OCI-LY7 (cell line): ENCODE results near the gene CFAP54. TPM values are rescaled to one million over a fixed set of nuclear protein-coding genes. Genes with fewer than 3 reads are reported as not detected.
A peak's percentile ranks its signal among the peaks of the same experiment; 100 is the strongest.

Source experiments
- BruUV-seq: library from RNA; stranded (reverse); fragments of 400-500 nt; replicated peaks from 2 replicates; lab custom pipeline; 2021; lab: Mats Ljungman, UMichigan
- CTCF ChIA-PET: fragments of 300-600 bp; sonication (Branson Sonifier 250); formaldehyde crosslinking; loops from one replicate; lab custom pipeline; 2022; ENCODE audit warnings: antibody characterized with exemption; ENCODE audit not compliant: unreplicated experiment; lab: Charles Lee
- POLR2A ChIA-PET: fragments of 300-600 bp; sonication (Branson Sonifier 250); formaldehyde crosslinking; loops from one replicate; lab custom pipeline; 2022; ENCODE audit warnings: antibody characterized with exemption; lab: Charles Lee
- DNase-seq: peaks from one replicate; pipeline ENCODE4 v3.0.0-alpha.2; 2015; ENCODE audit warnings: low spot score
- H2AFZ ChIP-seq: fragments of 200-600 bp; sonication (generic), shearing (Covaris generic); 2 replicates; pipeline ENCODE4 v1.6.1; 2014; ENCODE audit warnings: mild to moderate bottlenecking, antibody characterized with exemption, low read length, moderate library complexity
- H3K27ac ChIP-seq: fragments of 200-600 bp; sonication (generic); 2 replicates; pipeline ENCODE4 v1.5.1; 2014; ENCODE audit warnings: mixed run types, low read depth, mild to moderate bottlenecking, moderate library complexity, low read length, inconsistent platforms; ENCODE audit not compliant: poor library complexity, severe bottlenecking
- H3K36me3 ChIP-seq: fragments of 200-600 bp; sonication (generic); 2 replicates; pipeline ENCODE4 v1.6.1; 2014; ENCODE audit warnings: mild to moderate bottlenecking, antibody characterized with exemption, low read length, moderate library complexity, mixed read lengths; ENCODE audit not compliant: insufficient read depth
- H3K4me1 ChIP-seq: fragments of 200-600 bp; sonication (generic); 2 replicates; pipeline ENCODE4 v1.5.1; 2014; ENCODE audit warnings: mild to moderate bottlenecking, low read length; ENCODE audit not compliant: insufficient read depth, poor library complexity, severe bottlenecking
- H3K4me2 ChIP-seq: fragments of 200-600 bp; sonication (generic); 2 replicates; pipeline ENCODE4 v1.6.1; 2014; ENCODE audit warnings: mild to moderate bottlenecking, low read length
- H3K4me3 ChIP-seq: fragments of 200-600 bp; sonication (generic); 2 replicates; pipeline ENCODE4 v1.5.1; 2014; ENCODE audit warnings: mild to moderate bottlenecking, low read depth, low read length; ENCODE audit not compliant: poor library complexity, severe bottlenecking
- H3K79me2 ChIP-seq: fragments of 200-600 bp; sonication (generic); 2 replicates; pipeline ENCODE4 v1.6.1; 2016; ENCODE audit warnings: low read depth, mild to moderate bottlenecking, low read length, moderate library complexity, mixed read lengths; ENCODE audit not compliant: insufficient read depth
- H3K9me2 ChIP-seq: fragments of 200-600 bp; sonication (generic); 2 replicates; pipeline ENCODE4 v1.6.1; 2016; ENCODE audit warnings: mild to moderate bottlenecking, low read length, mixed read lengths; ENCODE audit not compliant: insufficient read depth
- H3K9me3 ChIP-seq: fragments of 200-600 bp; sonication (generic); 2 replicates; pipeline ENCODE4 v1.6.1; 2014; ENCODE audit warnings: mild to moderate bottlenecking, mixed run types, low read length, mixed read lengths
- H4K20me1 ChIP-seq: fragments of 200-600 bp; sonication (generic); 2 replicates; pipeline ENCODE4 v1.6.1; 2014; ENCODE audit warnings: mild to moderate bottlenecking, antibody characterized with exemption, low read length, moderate library complexity, mixed read lengths; ENCODE audit not compliant: insufficient read depth
- EZH2phosphoT487 ChIP-seq: fragments of 200-600 bp; sonication (generic); IDR thresholded peaks from 2 replicates; pipeline ENCODE4 v1.6.1; 2018; ENCODE audit warnings: low read depth, borderline replicate concordance, mild to moderate bottlenecking, mixed run types, antibody characterized with exemption, low read length, moderate library complexity, mixed read lengths
- intact Hi-C: fragments of 100-400 bp; cut with micrococcal nuclease; formaldehyde crosslinking; loops from one replicate; pipeline ENCODE4 v1.10.0; 2022; ENCODE audit not compliant: unreplicated experiment
- total RNA-seq, 2 experiments: library from RNA; depleted of rRNA in 1 of 2; stranded (reverse); fragments of >200 nt in 1 of 2; shearing (Covaris generic) in 1 of 2; gene quantifications; 2 replicates each; pipeline ENCODE4 v1.2.3, GENCODE V29; 2014 to 2022
- TF ChIP-seq, protein P1 (sequence below): fragments of 200-600 bp; sonication (generic); conservative IDR thresholded peaks from 2 replicates; pipeline ENCODE4 v1.5.1; 2014; ENCODE audit warnings: mild to moderate bottlenecking, antibody characterized with exemption, low read length, moderate library complexity, mixed read lengths

CFAP54 gene
- total RNA-seq, 2 experiments from 2014 or later: 0.53 TPM; not detected in 1

DNA sequence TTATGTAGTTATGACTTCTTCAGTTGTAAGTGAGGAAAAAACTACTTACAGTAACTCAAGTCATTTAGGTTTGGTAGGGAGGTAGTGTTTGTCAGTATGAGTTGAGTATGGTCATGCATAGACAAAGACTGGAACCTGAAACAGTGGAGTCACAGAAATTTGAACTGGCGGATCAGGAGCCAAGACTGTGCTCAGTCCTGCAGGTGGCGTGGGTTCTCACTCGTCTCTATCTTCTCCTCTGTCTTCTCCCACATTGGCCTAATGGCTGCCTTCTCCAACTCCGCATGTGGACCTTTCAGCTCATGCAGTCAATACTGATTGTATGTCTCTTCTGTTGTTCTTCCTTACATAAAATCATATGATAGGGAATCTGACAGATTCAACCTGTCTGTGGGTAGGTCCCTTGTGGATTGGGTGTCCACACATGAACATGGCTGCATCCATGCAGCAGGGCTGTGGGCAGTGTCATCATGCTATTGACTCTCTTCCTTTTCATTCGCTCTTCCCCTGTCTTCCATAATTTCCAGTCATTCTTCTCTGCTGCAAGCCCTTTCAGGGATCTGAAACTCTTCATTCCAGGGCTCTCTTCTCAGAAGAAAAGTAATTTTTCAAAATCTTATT lies 338.9 kb downstream of the CFAP54 start:
- ChIA-PET POLR2A (no interaction called here), CTCF (no interaction called here)
- no peak overlapping the region for H3K27ac ChIP-seq
- peak; percentile 5 for DNase-seq
- no peaks in the 10 kb centered on the region for H3K4me1 ChIP-seq
- H4K20me1 ChIP-seq: no peaks in the 10 kb centered on the region
- H3K4me2 ChIP-seq: no peak overlapping the region
- no peaks in the 10 kb centered on the region for H3K9me2 ChIP-seq
- no peaks in the 10 kb centered on the region for H3K9me3 ChIP-seq
- H3K36me3 ChIP-seq: no peaks in the 10 kb centered on the region
- no peak overlapping the region for H3K4me3 ChIP-seq
- TF ChIP-seq, protein P1, sequence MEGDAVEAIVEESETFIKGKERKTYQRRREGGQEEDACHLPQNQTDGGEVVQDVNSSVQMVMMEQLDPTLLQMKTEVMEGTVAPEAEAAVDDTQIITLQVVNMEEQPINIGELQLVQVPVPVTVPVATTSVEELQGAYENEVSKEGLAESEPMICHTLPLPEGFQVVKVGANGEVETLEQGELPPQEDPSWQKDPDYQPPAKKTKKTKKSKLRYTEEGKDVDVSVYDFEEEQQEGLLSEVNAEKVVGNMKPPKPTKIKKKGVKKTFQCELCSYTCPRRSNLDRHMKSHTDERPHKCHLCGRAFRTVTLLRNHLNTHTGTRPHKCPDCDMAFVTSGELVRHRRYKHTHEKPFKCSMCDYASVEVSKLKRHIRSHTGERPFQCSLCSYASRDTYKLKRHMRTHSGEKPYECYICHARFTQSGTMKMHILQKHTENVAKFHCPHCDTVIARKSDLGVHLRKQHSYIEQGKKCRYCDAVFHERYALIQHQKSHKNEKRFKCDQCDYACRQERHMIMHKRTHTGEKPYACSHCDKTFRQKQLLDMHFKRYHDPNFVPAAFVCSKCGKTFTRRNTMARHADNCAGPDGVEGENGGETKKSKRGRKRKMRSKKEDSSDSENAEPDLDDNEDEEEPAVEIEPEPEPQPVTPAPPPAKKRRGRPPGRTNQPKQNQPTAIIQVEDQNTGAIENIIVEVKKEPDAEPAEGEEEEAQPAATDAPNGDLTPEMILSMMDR: peak; percentile 45; the same call in 1 of the 2 replicates
- no peak for TF ChIP-seq EZH2phosphoT487
- no peak overlapping the region for H2AFZ ChIP-seq
- intact Hi-C loops: no loop called here
- no peaks in the 10 kb centered on the region for H3K79me2 ChIP-seq
- BruUV-seq: no TSS peak

DNA sequence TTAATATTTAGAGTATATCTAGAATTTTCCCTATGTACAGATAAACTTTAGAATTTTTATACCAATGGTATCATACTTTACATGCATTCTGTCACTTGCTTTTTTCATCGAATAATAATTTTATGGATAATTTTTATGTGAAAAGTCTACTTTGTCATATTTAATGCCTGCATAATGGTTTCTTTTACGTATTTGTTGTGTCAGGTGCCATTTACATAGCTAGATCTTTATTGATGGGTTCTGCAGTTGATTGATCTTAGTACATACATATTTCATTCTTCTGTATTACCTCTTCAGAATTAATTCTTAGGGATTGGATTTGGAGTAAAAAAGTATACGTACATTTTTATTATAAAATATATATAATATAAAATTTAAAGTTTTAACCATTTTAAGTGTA lies 340.0 kb downstream of the CFAP54 start:
- BruUV-seq: no TSS peak
- no peak for TF ChIP-seq EZH2phosphoT487
- TF ChIP-seq, protein P1: no peak
- intact Hi-C loops: no loop called here

GRCh38 chr12:96831346-96831745 lies 342.0 kb downstream of the CFAP54 start:
- intact Hi-C loops: no loop called here
- H2AFZ ChIP-seq: no peak overlapping the region
- no peak for DNase-seq
- CTCF ChIA-PET: no interaction called here
- no peaks in the 10 kb centered on the region for H3K4me1 ChIP-seq
- H3K36me3 ChIP-seq: no peaks in the 10 kb centered on the region
- TF ChIP-seq, protein P1: no peak
- TF ChIP-seq EZH2phosphoT487: no peak
- no peak overlapping the region for H3K4me3 ChIP-seq
- H3K4me2 ChIP-seq: no peak overlapping the region
- no peaks in the 10 kb centered on the region for H3K9me2 ChIP-seq
- no peaks in the 10 kb centered on the region for H4K20me1 ChIP-seq
- no peaks in the 10 kb centered on the region for H3K79me2 ChIP-seq
- no peak overlapping the region for H3K27ac ChIP-seq
- no peaks in the 10 kb centered on the region for H3K9me3 ChIP-seq
- POLR2A ChIA-PET: interaction anchor here (0.6 to 1.0 kb wide), 2 partner anchors 159 to 306 kb away, joined by 3 read pairs; no protein-coding TSS in a partner anchor
- no TSS peak for BruUV-seq

More for the DNA sequence above, 340.0 kb downstream of the CFAP54 start:
- Histone ChIP-seq H3K36me3 (no peaks in the 10 kb centered on the region), H3K27ac (no peak overlapping the region), H3K9me2 (no peaks in the 10 kb centered on the region), H3K79me2 (no peaks in the 10 kb centered on the region), H4K20me1 (no peaks in the 10 kb centered on the region), H3K4me3 (no peak overlapping the region), H3K9me3 (no peaks in the 10 kb centered on the region), H3K4me1 (no peaks in the 10 kb centered on the region), H3K4me2 (no peak overlapping the region), H2AFZ (no peak overlapping the region)
- ChIA-PET CTCF (no interaction called here), POLR2A (no interaction called here)
- no peak for DNase-seq
